Loucy (cell line): Measurements from ENCODE around the gene ZMYND8.

Experiments
- H2AFZ ChIP-seq: fragments of 200-600 bp; sonication (generic); 2 replicates; pipeline ENCODE4 v1.6.0; 2016; ENCODE audit warnings: antibody characterized with exemption, mild to moderate bottlenecking, low read length, moderate library complexity
- H3F3A ChIP-seq: fragments of 200-600 bp; 2 replicates; pipeline ENCODE4 v1.6.0; 2016; ENCODE audit warnings: antibody characterized with exemption, low read depth, mild to moderate bottlenecking
- H3K27me3 ChIP-seq: fragments of 200-600 bp; sonication (generic); 2 replicates; pipeline ENCODE4 v1.6.1; 2014; ENCODE audit warnings: low read length, mild to moderate bottlenecking; ENCODE audit not compliant: insufficient read depth, poor library complexity, severe bottlenecking
- H3K36me3 ChIP-seq: fragments of 200-600 bp; sonication (generic); 2 replicates; pipeline ENCODE4 v1.6.1; 2016; ENCODE audit warnings: low read length; ENCODE audit not compliant: insufficient read depth
- H3K4me1 ChIP-seq: fragments of 200-600 bp; sonication (generic); 2 replicates; pipeline ENCODE4 v1.5.1; 2014; ENCODE audit warnings: low read length, mild to moderate bottlenecking; ENCODE audit not compliant: insufficient read depth, poor library complexity, severe bottlenecking
- H3K4me2 ChIP-seq: fragments of 200-600 bp; sonication (generic); 2 replicates; pipeline ENCODE4 v1.6.0; 2014; ENCODE audit warnings: antibody characterized with exemption, low read length, low read depth, mild to moderate bottlenecking; ENCODE audit not compliant: poor library complexity, severe bottlenecking
- H3K4me3 ChIP-seq: fragments of 200-600 bp; sonication (generic); 2 replicates; pipeline ENCODE4 v1.5.1; 2014; ENCODE audit warnings: low read length, mild to moderate bottlenecking, mixed read lengths; ENCODE audit not compliant: poor library complexity, severe bottlenecking
- H3K79me2 ChIP-seq: fragments of 200-600 bp; sonication (generic); 2 replicates; pipeline ENCODE4 v1.6.1; 2014; ENCODE audit warnings: low read length; ENCODE audit not compliant: insufficient read depth
- H3K9ac ChIP-seq: fragments of 200-600 bp; sonication (generic); 2 replicates; pipeline ENCODE4 v1.6.0; 2014; ENCODE audit warnings: mild to moderate bottlenecking, low read depth, low read length, moderate library complexity; ENCODE audit not compliant: poor library complexity, severe bottlenecking
- H3K9me2 ChIP-seq: fragments of 200-600 bp; sonication (generic); replicated peaks from 2 replicates; pipeline ENCODE4 v1.6.1; 2016; ENCODE audit warnings: low read depth, low read length, mixed read lengths
- H3K9me3 ChIP-seq: fragments of 200-600 bp; sonication (generic); 2 replicates; pipeline ENCODE4 v1.6.1; 2014; ENCODE audit warnings: mild to moderate bottlenecking, antibody characterized with exemption, low read length, low read depth; ENCODE audit not compliant: insufficient read depth
- H4K20me1 ChIP-seq: fragments of 200-600 bp; sonication (generic); 2 replicates; pipeline ENCODE4 v1.6.0; 2014; ENCODE audit warnings: antibody characterized with exemption, low read length, mild to moderate bottlenecking; ENCODE audit not compliant: insufficient read depth, poor library complexity, severe bottlenecking
- EZH2phosphoT487 ChIP-seq: fragments of 200-600 bp; IDR thresholded peaks from 2 replicates; pipeline ENCODE4 v1.6.1; 2018; ENCODE audit warnings: antibody characterized with exemption, mild to moderate bottlenecking, moderate library complexity, borderline replicate concordance
- TF ChIP-seq, protein P1 (sequence below): fragments of 200-600 bp; sonication (generic); conservative IDR thresholded peaks from 2 replicates; pipeline ENCODE4 v1.5.1; 2014; ENCODE audit warnings: mild to moderate bottlenecking, antibody characterized with exemption, low read length

Gene ZMYND8

GRCh38 chr20:47269309-47270165, 87.0 kb downstream of the ZMYND8 start:
- Histone ChIP-seq H4K20me1 (peaks cover 42% of the 10 kb centered on the region), H3K79me2 (peaks cover 66% of the 10 kb centered on the region), H3K4me2 (no peak overlapping the region), H3K4me3 (no peak overlapping the region), H3K4me1 (no peaks in the 10 kb centered on the region), H3K36me3 (peaks cover 81% of the 10 kb centered on the region), H2AFZ (no peak overlapping the region), H3K27me3 (no peaks in the 10 kb centered on the region), H3K9me2 (no peaks in the 10 kb centered on the region), H3K9me3 (no peaks in the 10 kb centered on the region), H3K9ac (no peak overlapping the region), H3F3A (0 out of 2 replicates have a peak, but pooled peaks cover 2% of the 10 kb centered on the region)
- no peak for TF ChIP-seq EZH2phosphoT487
- TF ChIP-seq, protein P1, sequence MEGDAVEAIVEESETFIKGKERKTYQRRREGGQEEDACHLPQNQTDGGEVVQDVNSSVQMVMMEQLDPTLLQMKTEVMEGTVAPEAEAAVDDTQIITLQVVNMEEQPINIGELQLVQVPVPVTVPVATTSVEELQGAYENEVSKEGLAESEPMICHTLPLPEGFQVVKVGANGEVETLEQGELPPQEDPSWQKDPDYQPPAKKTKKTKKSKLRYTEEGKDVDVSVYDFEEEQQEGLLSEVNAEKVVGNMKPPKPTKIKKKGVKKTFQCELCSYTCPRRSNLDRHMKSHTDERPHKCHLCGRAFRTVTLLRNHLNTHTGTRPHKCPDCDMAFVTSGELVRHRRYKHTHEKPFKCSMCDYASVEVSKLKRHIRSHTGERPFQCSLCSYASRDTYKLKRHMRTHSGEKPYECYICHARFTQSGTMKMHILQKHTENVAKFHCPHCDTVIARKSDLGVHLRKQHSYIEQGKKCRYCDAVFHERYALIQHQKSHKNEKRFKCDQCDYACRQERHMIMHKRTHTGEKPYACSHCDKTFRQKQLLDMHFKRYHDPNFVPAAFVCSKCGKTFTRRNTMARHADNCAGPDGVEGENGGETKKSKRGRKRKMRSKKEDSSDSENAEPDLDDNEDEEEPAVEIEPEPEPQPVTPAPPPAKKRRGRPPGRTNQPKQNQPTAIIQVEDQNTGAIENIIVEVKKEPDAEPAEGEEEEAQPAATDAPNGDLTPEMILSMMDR, result no peak

- peaks cover 60% of the 10 kb centered on the region for H3K79me2 ChIP-seq
- H3K27me3 ChIP-seq, result no peaks in the 10 kb centered on the region
- no peak for TF ChIP-seq EZH2phosphoT487
- TF ChIP-seq, protein P1, result no peak
- peaks cover 81% of the 10 kb centered on the region for H3K36me3 ChIP-seq
- no peak overlapping the region for H3K4me2 ChIP-seq
- no peaks in the 10 kb centered on the region for H3K4me1 ChIP-seq
- no peak overlapping the region for H3K4me3 ChIP-seq
- H3F3A ChIP-seq, result no peaks in the 10 kb centered on the region
- peaks cover 44% of the 10 kb centered on the region for H4K20me1 ChIP-seq
- no peak overlapping the region for H3K9ac ChIP-seq
- no peak overlapping the region for H2AFZ ChIP-seq
- H3K9me3 ChIP-seq, result no peaks in the 10 kb centered on the region
- H3K9me2 ChIP-seq, result no peaks in the 10 kb centered on the region
These were observed 88.9 kb downstream of the ZMYND8 start for GRCh38 chr20:47267621-47268020.

- Histone ChIP-seq H4K20me1 (peaks cover 39% of the 10 kb centered on the region), H3K9me3 (no peaks in the 10 kb centered on the region), H3K4me3 (no peak overlapping the region), H3K9me2 (no peaks in the 10 kb centered on the region), H3K27me3 (no peaks in the 10 kb centered on the region), H3K36me3 (peaks cover 81% of the 10 kb centered on the region), H3K4me2 (no peak overlapping the region), H3K4me1 (no peaks in the 10 kb centered on the region), H3K79me2 (peaks cover 55% of the 10 kb centered on the region), H3F3A (no peaks in the 10 kb centered on the region), H3K9ac (no peak overlapping the region), H2AFZ (no peak overlapping the region)
- TF ChIP-seq, protein P1, result no peak
- TF ChIP-seq EZH2phosphoT487, result no peak
These were observed 89.5 kb downstream of the ZMYND8 start for GRCh38 chr20:47266847-47267515.
